Muscle of back (tissue), 11 donors: ENCODE results near the gene MFRP. TPM values are rescaled to one million over a fixed set of nuclear protein-coding genes. Genes with fewer than 3 reads are reported as not detected.

Experiments
- DNase-seq, 3 donors: peaks; one replicate each; pipeline versions ENCODE4 v3.0.0 to v3.0.0-alpha.2; 2013
- polyA plus RNA-seq, 10 donors: library from polyadenylated mRNA; unstranded; fragments of 120-200 nt; gene quantifications; one replicate each; pipeline ENCODE4 v1.2.1, GENCODE V29; 2013; ENCODE audit not compliant: insufficient read length in 10 of 10

The MFRP gene
- polyA plus RNA-seq, 10 donors = 0.07 TPM; not detected in 9

DNA sequence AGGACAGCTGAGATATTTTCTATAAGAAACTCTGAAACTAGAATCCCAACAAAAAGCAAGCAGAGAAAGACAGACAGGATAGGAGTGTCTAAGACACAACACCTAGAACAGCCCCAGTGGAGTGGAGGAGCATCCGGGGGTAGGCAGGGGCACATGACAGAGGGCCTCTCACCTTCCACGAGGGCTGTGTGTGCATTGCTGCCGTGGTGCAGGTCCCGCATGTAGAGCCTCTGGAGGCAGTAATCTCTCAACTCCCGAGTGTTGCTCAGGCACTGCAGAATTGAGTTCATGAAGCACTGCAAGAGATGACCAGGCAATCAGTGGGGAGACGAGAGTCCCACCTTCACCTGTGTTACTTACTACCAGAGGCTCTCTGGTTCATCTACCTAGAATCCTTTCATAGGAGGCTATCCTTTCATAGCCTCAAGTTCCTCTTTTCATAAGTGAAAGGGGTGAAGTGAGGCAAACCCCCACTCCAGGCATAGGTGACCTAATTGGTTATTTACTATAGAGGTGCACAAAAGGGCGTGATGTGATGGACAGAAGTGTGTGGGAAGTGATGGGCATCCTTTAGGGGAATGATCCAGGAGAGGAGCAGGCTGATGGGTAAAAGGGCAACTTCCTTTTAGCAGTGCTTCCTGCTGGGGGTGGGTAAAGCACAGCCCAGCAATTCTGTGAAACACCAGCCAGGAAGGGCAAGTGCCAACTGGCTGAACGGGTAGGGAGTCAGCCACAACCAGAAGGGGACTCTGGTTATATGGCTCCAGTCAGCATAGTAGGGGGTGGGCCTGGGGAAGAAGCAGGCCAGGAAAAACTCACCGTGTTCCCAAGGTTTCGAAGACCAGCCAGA is 13.1 kb upstream of the MFRP start:
- DNase-seq = no peak

DNA sequence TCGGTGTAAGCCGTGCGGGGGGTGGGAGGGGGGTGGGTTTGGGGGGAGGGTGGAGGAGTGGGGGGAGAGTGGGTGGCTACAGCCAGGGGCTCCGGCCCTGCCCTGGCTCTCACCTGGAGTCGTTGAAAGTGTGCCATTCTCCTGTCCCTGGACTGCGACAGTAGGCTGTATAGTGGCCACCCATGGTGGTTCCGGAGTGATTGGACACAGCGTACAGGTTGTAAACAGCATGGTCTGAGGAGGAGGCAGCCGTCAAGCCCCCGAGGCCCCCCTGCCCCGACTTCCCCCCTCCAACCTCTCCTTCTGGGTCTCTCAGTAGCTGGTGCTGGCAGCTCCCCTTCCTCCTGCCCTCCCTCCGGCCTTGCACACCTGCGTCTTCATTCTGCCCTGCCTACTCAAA is 10.6 kb upstream of the MFRP start:
- no peak for DNase-seq

DNA sequence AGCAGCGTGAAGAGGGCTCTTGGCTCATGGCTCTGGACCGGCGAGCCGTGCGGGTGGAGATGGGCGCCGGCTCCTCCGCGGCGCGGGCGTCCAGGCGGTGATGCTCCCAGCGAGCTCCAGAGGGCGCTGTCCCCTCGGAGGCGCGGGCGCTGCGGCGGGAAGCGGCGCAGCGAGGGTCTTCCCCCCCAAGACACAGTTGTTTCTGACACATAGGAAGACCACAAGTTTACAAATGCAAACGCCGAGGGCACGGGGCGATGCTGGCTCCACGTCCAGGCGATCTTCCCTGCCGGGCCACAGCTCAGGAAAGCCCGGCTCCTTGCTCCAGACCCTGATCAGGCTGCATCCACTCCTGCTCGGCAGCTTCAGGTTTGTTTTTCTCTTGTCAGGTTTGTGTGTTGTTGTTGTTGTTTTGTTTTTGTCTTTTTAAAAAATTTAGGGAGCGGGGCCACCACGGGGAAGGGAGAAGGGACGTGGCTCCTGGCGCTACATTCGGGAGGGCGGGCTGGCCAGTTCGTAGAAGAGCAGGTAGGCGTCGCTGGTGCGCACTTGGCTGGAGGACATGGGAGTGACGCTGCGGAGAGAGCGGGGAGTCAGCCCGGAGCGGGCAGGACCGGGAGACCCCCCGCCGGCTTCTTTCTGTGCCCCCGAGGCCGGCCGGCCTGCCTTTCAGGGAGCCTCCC is 10.0 kb upstream of the MFRP start:
- DNase-seq = peak; percentile 67 to 94 (median 90)

DNA sequence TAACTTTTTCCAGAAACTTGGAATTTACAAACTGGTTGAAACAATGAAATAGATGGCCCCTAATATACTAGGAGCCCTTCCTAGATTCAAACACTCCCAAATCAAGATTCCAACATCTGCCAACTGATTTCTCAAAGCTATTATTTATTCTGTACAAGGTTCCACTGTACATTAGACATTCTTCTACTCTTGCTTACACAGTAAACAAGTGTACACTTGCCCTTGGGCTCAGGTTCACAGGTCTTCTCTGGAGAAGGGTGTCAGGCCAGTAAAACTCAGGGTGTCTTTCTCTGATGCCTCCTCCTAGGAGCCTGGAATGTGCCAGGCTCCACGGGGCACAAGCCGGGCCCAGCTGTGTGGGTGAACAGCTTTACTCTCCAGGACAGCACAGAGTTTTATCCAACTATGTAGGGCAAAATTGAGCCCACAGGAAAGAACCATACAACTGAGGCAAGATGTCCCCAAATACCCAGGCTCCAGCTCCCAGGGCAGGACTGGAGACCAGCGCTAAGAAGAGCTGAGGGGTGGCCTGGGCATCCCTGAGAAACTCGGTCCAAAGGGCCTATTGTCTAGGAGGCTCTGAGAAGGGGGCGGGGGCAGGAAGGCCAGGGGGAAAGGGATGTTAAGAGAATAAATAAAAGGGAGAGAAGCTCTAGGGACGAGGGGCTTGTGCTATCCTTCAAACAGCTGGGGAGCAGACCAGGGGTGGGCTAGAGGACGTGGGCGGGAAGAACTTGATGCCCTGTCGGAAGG is 8.8 kb upstream of the MFRP start:
- no peak for DNase-seq

DNA sequence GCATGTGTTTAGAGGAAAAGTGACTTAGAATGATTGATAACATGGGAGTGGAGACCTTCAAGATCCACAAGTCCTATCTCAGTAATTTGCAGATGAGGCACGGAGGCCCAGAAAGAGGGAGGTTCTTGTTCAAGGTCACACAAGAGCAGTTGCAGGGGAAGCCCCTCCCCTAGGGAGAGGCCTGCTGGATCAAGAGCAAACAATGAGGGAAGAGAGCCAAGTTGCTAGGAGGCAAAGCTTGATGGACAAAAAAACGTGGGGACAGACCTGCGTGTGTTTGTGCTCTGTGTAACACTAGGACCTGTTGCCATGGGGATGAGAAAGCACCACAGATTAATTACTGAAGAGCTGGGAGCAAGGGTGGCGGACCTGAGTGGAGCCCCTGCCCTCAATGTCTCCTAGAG is 6.4 kb upstream of the MFRP start:
- DNase-seq = peak in 1 of 3 donors; percentile 74

DNA sequence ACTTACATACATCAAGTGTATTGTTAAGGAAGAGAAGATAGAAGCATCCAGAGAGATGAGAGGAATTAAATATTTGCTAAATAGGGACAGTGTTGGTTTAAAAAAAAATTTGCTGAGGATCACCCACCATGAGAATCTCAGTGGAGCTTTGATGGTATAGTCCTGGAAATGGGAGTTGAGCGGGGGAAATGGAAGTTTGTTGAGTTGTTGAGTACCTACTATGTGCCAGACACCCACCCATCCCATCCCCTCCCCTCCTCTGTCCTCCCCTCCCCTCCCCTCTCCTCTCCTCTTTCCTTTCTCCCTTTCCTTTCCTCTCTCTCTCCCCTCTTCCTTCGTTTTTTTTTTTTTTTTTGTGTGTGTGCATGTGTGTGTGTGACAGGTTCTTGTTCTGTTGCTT is 4.7 kb upstream of the MFRP start:
- no peak for DNase-seq

DNA sequence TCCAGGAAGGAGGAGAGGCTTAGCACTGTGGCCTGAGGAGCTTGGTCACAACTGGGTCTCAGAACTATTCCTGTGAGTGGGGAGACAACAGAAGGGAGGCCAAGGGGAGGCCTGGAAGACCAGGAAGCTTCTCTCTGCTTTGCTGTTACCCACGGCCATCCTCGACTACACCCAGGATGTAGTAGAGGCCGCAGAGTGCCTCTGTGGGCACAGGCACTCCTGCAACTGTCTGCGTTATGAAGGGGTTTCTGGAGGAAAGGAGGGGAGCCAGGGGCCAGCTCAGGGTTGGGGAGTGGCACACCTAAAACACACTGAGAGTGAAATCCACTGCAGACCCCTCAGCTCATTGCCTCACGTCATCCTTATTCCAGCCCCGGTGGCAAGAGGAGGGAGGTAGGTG is 3.8 kb upstream of the MFRP start:
- DNase-seq = no peak

DNA sequence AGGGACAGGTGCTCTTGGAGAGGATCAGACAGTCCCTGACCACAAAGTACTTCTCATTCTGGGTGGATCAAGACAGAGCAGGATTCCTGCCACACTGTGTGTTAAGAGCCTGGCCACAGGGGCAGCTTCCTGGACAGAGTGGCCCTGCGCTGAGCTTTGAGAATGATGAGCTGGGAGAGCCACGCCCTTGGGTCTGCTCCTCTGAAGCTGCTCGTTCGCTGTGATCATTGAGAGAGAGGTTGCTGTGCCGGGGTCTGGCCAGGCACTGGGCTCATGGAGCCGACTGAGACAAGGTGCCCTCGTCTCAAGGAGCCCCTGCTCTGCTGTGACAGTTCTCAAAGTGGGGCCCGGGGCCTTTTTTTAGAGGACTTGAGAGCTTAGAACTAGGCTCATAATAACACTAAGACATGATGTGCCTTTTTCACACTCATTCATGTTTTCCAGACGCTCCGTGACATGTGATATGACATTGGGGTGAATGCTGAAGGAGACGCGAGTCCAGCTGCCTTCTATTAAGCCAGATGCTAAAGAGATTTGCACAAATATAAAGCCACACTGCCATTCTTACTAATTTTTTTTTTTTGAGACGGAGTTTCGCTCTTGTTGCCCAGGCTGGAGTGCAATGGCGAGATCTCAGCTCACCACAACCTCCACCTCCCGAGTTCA is 1.6 kb upstream of the MFRP start:
- peak in 1 of 3 donors; percentile 68 for DNase-seq

DNA sequence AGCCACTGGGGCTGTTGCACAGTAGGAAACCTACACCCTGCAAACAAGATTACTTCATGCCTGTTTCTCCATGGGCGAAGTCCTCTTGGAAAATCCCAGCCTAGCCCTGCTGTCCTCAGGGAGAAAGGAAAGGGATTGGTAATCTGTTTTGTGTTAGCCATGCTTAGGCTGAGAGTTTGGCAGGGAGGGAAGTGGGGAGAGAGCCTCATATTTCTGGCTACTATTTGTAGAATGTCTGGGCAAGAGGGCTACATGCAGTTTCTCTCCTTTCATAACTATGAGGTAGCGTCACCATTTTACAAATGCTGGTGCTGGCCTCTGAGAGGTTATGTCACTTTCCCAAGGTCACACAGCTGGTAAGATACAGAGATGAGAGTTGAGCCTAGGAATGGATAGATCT is 737 bp upstream of the MFRP start:
- DNase-seq = peak in 1 of 3 donors; percentile 32

DNA sequence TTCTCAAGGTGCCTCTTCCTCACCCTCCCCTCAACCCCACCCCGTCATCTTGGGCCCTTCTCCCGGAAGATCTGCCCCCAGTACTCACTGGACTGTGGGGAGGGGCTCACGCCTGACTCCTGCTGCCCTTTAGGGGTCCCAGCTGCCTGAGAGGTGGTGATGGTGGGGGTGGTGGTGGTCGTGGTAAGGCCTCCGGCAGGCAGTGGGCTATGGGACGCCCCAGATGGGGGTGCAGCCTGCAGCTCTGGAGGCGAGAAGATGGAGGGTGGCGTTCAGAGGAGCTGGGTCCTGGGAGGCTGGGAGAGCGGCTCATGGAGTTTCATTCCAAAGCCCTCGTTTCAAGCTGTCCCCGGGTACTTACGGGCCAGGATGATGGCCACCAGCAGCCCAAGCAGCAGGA is 820 bp downstream of the MFRP start:
- DNase-seq = no peak

DNA sequence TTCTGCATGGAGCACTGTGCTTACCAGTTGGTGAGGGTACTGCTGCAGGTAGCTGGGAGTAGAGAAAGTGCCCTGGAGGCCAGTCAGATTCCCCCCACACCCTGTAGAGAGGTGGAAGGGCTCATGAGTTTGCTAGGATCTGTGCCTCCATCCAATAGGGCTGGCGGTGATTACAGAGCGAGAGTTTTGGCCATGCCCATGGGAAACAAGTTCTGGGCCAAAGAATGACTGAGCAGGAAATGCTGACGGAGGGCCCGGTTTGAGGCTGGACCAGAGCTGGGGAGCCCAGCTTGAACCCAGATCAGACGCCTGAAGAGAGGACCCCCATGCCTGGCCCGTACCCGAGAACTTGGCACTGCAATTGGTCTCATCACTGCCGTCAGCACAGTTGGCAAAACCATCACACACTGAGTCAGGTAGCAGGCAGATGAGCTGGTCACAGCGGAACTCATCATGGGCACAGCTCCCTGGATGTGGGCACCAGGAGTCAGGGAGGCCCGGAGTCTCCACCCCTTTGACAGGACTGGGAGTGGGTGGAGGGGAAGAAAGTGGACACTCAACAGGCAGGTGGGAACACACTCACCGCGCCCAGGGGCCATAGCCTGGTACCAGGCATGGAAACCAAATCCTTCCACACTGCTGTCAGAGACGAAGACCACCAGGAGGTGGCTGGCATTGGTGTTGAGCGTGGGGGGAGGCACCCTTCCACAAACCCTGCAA is 2.1 kb downstream of the MFRP start:
- peak in 1 of 3 donors; percentile 19 for DNase-seq

DNA sequence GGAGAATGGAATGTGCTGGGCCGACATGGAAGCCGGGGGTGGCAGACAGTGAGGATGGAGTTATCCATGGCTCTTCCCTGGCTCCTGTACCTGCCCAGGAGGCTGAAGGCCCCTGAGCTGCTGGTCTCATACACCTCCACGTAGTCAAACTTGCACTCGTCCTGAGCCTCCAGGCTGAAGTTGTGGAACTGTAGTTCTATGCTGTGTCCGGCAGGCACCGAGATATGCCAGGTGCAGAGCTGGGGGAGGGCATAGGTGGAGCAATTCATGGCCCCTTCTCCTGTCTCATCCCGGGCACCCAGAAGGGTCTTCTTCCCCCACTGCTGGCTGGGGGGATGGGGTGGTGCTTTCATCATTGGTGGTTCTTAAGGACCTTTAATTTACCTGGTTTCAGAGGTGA is 2.8 kb downstream of the MFRP start:
- peak in 1 of 3 donors; percentile 1 for DNase-seq

DNA sequence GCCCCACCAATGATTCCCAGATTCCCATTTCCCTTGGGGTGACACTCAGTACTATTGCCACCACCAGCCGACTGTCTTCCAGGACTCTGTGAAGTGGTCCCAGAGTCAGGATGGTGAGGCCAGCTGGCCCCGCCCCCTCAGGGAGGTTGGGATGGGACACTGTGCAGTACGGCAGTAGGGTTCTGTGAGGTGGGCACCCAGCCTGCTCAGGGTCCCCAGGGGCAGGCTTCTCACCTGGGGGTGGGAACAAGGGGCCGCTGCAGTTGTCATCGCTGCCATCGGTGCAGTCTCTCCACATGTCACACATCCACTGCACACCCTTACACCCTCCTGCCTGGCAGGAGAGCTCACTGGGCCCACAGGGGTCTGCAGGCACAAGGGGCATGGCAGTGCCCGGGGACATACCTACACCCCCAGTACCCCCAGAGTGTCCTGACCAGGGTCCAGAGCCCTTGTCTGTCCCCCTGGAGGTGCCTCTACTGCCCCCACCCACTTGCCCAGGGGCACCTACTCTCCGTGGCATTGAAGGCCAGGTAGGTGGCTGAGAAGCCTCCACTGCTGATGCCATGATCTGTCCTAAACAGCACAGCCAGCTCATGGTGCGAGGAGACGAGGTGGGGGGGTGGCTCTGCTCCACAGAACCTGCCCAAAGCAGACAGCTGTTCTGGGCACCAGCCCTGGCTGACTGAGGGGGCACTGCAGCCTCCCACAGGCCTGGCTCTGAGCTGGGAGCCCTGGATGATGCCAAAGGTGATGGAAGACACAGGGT is 4.0 kb downstream of the MFRP start:
- DNase-seq = peak in 1 of 3 donors; percentile 22

DNA sequence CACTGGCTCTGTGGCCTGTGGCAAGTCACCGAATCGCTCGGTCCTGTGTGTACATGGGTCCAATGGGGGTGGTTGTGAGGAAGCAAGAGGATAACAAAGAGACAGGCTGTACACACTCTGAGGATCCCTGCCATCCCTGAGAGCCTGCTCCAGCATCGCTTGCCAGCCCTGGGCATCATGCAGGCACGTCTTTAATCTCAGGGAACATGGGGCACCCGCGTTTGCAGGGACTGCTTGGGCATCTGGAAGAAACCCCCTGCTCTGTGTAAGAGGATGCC is 4.5 kb downstream of the MFRP start:
- no peak for DNase-seq

DNA sequence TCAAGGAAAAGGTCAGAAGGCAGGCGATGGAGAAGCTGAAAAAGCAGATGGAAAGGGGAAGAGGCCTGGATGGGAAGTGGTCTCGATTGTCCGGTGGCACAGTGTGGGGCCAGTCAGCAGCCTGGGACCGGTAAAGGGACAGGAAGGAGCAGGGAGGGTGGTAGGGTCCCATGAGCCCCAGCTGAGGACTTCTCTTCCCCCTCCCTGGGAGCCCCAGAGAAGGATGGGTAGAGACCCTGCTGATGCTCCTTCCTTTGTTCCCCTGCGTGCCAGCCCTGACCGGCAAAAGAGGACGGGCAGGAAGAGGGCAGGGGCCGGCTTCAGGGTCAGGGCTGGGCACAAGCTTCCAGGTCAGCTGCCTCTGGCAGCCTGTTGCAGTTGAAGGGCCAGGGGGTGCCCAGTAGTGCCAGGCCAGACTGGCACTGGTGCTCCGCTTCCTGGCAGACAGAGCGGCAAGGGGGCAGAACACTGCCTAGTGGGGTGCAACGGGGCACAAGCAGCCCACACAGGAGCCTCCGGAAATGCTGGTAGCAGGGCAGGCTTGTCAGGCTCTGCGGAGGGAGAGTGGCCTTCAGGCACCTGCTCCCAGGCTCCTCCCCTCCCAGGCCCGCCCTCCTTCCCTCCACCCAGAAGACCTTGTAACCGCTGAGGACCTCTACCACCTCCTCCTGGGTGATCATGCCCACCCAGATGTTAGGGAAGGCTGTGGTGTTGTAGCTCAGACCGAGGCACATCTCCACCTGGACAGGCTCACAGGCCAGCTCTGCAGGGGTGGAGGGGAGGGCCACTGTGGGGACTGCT is 5.1 kb downstream of the MFRP start:
- DNase-seq = peak in 1 of 3 donors; percentile 30

DNA sequence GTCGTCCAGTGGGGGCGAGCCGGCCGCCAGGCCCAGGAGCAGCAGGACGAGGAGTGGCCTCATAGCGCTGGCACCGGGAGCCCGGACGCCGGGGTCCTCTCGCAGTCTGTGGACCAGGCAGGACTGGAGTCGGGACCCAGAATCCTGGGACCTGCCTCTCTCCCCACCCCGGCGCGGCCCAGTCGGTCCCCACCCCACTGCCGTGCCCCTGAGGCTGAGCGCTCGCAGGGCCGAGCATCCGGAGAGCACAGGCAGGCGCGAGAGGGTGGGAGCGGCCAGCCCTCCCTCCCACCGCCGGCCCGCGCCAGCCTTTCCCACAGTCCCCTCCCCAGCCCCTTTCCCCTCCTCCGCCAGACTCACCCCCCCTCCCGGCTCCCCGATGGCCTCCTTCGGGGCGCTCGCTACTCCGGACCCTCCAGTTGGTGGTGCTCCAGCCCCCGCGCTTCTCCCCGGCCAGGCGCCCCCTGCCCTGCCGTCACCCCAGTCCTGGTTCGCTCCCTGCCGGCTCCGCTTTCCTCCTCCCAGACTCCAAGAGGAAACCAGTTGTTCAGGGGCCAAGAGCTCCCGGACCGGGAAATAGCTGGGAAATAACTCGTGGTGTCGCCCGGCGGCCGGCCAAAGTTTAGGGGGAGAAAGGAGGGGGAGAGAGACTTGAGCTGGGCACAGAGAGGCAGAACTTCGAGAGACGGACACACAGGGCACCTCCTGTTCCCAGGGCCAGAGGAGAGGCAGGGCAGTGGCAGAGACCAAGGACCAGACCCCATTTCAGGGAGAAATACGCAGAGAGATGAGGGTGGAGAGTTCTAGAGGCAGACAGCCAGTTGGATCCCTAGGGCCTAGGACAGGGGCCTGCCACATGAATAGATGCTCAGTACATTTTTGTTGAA is 5.9 kb downstream of the MFRP start, which contains the start of gene C1QTNF5:
Gene C1QTNF5, minus strand, starts transcription at position 549 of the 887 bp plus-strand sequence. Its CDS starts 486 bp downstream, at position 63.
- peak; percentile 79 to 95 (median 92) for DNase-seq

DNA sequence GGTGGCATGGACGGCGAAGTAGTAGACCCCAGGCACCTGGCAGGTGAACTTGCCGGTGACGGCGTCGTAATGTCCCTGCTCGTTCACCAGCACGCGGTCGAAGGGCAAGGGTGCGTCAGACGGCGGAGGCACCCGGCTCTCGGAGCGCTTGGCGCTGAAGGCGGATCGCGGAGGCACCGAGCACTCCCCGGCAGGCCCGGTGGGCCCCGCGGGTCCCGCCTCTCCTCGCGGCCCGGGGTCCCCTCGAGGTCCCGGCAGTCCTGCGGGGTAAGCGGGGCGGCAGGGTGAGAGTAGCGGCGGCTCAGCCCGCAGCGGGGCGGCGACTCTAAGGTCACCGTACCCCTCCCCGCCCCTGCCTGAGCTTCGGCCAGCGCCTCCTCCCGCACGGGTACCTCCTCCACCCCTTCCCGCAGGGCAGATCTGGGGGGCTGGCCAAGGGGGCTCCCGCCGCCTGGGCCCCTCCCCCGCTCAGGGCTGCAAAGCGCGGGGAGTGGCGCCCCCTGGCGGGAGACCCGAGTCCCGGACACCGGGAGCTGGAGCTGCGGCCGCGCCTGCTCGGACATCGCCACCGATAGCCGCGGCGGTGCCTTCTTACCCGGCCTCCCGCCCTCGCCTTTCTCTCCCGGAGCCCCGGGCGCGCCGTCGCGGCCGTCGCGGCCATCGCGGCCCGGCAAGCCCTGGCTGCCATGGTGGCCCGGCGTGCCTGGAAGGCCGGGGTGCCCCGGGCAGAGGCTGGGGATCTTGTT is 6.7 kb downstream of the MFRP start:
- DNase-seq = peak; percentile 59 to 91 (median 85)
